ENCODE data around the gene ZDHHC8.

DNA sequence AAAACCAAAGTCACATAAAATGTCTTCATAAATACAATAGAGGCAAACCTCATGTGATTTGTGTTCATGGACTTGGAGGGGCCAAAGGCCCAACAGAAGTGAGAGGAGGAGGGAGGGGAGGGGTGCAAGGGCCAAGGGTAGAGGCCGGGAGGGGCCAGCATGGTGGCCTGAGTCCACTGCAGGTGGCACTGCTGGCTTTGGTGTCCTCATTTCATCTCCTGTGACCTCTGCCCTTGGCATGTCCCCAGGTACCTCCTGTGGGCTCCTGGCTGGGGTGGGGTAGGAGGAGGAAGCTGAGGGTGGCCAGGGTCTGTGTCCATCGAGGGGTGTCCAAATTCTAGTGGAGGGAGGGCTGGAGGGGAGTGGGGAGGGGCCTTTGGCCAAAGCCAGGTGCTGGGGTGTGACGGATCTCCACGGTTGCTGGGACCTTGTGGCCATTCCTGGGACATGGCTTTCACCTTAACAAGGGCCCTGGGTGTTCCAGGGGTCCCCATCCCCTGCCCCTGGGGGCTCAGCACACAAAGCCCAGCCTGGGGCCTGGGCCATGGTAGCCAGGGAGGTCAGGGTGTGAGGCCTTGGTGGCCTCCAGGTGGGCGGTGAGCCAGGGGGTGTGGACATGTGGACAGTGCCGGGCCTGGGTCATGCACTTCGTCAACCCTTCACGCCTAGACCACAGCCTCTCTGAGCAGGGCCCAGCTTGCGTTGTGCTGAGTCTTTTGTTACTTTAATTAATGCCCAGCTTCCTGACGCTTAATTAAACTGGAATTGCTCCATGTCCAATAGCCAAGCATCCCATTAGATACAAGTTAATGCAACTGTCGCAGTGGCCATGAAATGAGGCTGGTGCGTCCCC, 39.9 kb downstream of the ZDHHC8 start:
- TF ChIP-seq, protein P1, sequence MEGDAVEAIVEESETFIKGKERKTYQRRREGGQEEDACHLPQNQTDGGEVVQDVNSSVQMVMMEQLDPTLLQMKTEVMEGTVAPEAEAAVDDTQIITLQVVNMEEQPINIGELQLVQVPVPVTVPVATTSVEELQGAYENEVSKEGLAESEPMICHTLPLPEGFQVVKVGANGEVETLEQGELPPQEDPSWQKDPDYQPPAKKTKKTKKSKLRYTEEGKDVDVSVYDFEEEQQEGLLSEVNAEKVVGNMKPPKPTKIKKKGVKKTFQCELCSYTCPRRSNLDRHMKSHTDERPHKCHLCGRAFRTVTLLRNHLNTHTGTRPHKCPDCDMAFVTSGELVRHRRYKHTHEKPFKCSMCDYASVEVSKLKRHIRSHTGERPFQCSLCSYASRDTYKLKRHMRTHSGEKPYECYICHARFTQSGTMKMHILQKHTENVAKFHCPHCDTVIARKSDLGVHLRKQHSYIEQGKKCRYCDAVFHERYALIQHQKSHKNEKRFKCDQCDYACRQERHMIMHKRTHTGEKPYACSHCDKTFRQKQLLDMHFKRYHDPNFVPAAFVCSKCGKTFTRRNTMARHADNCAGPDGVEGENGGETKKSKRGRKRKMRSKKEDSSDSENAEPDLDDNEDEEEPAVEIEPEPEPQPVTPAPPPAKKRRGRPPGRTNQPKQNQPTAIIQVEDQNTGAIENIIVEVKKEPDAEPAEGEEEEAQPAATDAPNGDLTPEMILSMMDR (IDR thresholded peaks at IDR 0.05) = no peak
- TF ChIP-seq POLR2A (IDR thresholded peaks at IDR 0.05) (no peak), EP300 (IDR thresholded peaks at IDR 0.05) (no peak)
